Measurements from ENCODE around the gene RUNX3. TPM values are rescaled to one million over a fixed set of nuclear protein-coding genes. Genes with fewer than 3 reads are reported as not detected.

RUNX3 gene
- total RNA-seq, 1 experiment from 2014 or later: 3.7 TPM

GRCh38 chr1:24931468-24932231 lies 1.6 kb upstream of the RUNX3 start:
- H3K4me3 ChIP-seq (ENCODE audit: low read length): peak overlapping the region; percentile 22; the same call in 1 of the 2 replicates
- peaks cover 52% of the 10 kb centered on the region for H3K27me3 ChIP-seq (ENCODE audit: low read length)
- H3K9ac ChIP-seq (ENCODE audit: low read length): no peak overlapping the region
- TF ChIP-seq EZH2 (IDR thresholded peaks at IDR 0.05; ENCODE audit: low read length, unreplicated experiment) (no peak), CTCF (conservative IDR thresholded peaks at IDR 0.05; ENCODE audit: low read depth, low read length) (no peak), EZH2phosphoT487 (IDR thresholded peaks at IDR 0.05; ENCODE audit: borderline replicate concordance, low read length) (no peak)
- no peaks in the 10 kb centered on the region for H3K79me2 ChIP-seq (ENCODE audit: low read length)
- no peak for DNase-seq
- peak overlapping the region; percentile 51; the same call in 1 of the 2 replicates for H3K4me2 ChIP-seq (ENCODE audit: low read length)
- no peak overlapping the region for H3K27ac ChIP-seq (ENCODE audit: low read length)
- ATAC-seq: no peak
- intact Hi-C loops (cut with micrococcal nuclease): loop anchor here (1.0 kb wide), 2 partner anchors 106 to 170 kb away; no protein-coding TSS in a partner anchor
- no peaks in the 10 kb centered on the region for H3K4me1 ChIP-seq (ENCODE audit: insufficient read depth, low read length)
- H3F3A ChIP-seq (ENCODE audit: low read length, unreplicated experiment): no peaks in the 10 kb centered on the region
- H4K20me1 ChIP-seq (ENCODE audit: low read length): no peaks in the 10 kb centered on the region
- BruUV-seq (replicated peaks): no TSS peak
- no peaks in the 10 kb centered on the region for H3K36me3 ChIP-seq (ENCODE audit: low read depth, low read length)
- H3K9me2 ChIP-seq (replicated peaks; ENCODE audit: low read length): no peaks in the 10 kb centered on the region
- no peak overlapping the region for H2AFZ ChIP-seq (ENCODE audit: low read length)
- H3K9me3 ChIP-seq (ENCODE audit: low read length): no peaks in the 10 kb centered on the region
- ChIA-PET POLR2A (ENCODE audit: unreplicated experiment) (no interaction called here), CTCF (no interaction called here)

- H3K36me3 ChIP-seq (ENCODE audit: low read depth, low read length): no peaks in the 10 kb centered on the region
- POLR2A ChIA-PET (ENCODE audit: unreplicated experiment): no interaction called here
- no peak for TF ChIP-seq EZH2 (IDR thresholded peaks at IDR 0.05; ENCODE audit: low read length, unreplicated experiment)
- TF ChIP-seq CTCF (conservative IDR thresholded peaks at IDR 0.05; ENCODE audit: low read depth, low read length): no peak
- no peak for TF ChIP-seq EZH2phosphoT487 (IDR thresholded peaks at IDR 0.05; ENCODE audit: borderline replicate concordance, low read length)
- no peak overlapping the region for H3K4me3 ChIP-seq (ENCODE audit: low read length)
- H2AFZ ChIP-seq (ENCODE audit: low read length): no peak overlapping the region
- intact Hi-C loops (cut with micrococcal nuclease): no loop called here
- H3K9me2 ChIP-seq (replicated peaks; ENCODE audit: low read length): no peaks in the 10 kb centered on the region
- no peaks in the 10 kb centered on the region for H4K20me1 ChIP-seq (ENCODE audit: low read length)
- no peak overlapping the region for H3K9ac ChIP-seq (ENCODE audit: low read length)
- no peaks in the 10 kb centered on the region for H3K4me1 ChIP-seq (ENCODE audit: insufficient read depth, low read length)
- H3K27ac ChIP-seq (ENCODE audit: low read length): no peak overlapping the region
- CTCF ChIA-PET: no interaction called here
- ATAC-seq: no peak
- DNase-seq: no peak
- no peaks in the 10 kb centered on the region for H3K79me2 ChIP-seq (ENCODE audit: low read length)
- H3K27me3 ChIP-seq (ENCODE audit: low read length): peaks cover 57% of the 10 kb centered on the region
- no TSS peak for BruUV-seq (replicated peaks)
- H3K9me3 ChIP-seq (ENCODE audit: low read length): no peaks in the 10 kb centered on the region
- H3K4me2 ChIP-seq (ENCODE audit: low read length): no peak overlapping the region
- H3F3A ChIP-seq (ENCODE audit: low read length, unreplicated experiment): no peaks in the 10 kb centered on the region
Measured at GRCh38 chr1:24931146-24931467, 1.0 kb upstream of the RUNX3 start.
